ENCODE results near the gene NCKAP5. TPM values are rescaled to one million over a fixed set of nuclear protein-coding genes. Genes with fewer than 3 reads are reported as not detected.
"Not testable (repeated sequence)": the region's sequence is repeated elsewhere in the genome, so short reads cannot be mapped to it uniquely, and the experiment has no call there.

Gene NCKAP5
- total and polyA plus RNA-seq, 2 donors (not counting 1 experiment from before 2014, with no cell fraction given) = not detected

DNA sequence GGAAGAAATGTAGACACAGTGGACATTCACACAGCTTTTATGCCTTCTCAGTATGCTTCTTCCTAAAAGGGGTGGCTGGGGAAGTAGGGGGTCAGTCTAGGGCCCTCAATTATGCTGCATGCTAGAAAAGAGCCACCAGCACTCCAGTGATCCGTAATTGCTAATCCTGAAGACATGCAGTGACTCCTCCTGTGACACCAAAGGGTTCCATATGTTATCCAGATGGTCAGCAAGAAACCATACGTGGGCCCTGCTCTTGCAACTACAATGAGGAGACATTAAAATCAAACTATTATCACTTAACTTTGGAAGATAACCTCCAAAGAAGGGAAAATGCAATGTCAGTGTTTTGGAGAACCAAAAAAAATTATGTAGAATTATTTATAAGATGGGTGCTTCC is 754.8 kb downstream of the NCKAP5 start:
- CTCF ChIA-PET = no interaction called here
- H3K27me3 ChIP-seq (replicated peaks in 1 of 4; ENCODE audit: control extremely low read depth in 1 of 4, control insufficient read depth in 3 of 4, insufficient read depth in 4 of 4, low read length in 3 of 4) = no peaks in the 10 kb centered on the region
- no peak overlapping the region for H3K27ac ChIP-seq (ENCODE audit: low read length in 2 of 2)
- no peaks in the 10 kb centered on the region for H3K27me3 Mint-ChIP-seq
- intact Hi-C loops (cut with micrococcal nuclease) = no loop called here
- H3K9me3 Mint-ChIP-seq (ENCODE audit: insufficient read depth) = peaks cover 2% of the 10 kb centered on the region
- no peaks in the 10 kb centered on the region for H4K20me1 ChIP-seq (ENCODE audit: control insufficient read depth, insufficient read depth, low read length, poor library complexity, severe bottlenecking)
- no peak overlapping the region for H2AFZ ChIP-seq (ENCODE audit: insufficient read depth, low read depth, low read length, poor library complexity, severe bottlenecking)
- H3K4me1 Mint-ChIP-seq = no peaks in the 10 kb centered on the region
- no peak overlapping the region for H3K27ac Mint-ChIP-seq
- no peak overlapping the region for H3K4me3 Mint-ChIP-seq
- no peak overlapping the region for H3K4me2 ChIP-seq (replicated peaks; ENCODE audit: low read depth, low read length, poor library complexity, severe bottlenecking)
- no peak for ATAC-seq (ENCODE audit: low read depth)
- WGBS (ENCODE audit: insufficient coverage) = 88% methylated on average over 1 of the region's 2 CpGs
- TF ChIP-seq, protein P1, sequence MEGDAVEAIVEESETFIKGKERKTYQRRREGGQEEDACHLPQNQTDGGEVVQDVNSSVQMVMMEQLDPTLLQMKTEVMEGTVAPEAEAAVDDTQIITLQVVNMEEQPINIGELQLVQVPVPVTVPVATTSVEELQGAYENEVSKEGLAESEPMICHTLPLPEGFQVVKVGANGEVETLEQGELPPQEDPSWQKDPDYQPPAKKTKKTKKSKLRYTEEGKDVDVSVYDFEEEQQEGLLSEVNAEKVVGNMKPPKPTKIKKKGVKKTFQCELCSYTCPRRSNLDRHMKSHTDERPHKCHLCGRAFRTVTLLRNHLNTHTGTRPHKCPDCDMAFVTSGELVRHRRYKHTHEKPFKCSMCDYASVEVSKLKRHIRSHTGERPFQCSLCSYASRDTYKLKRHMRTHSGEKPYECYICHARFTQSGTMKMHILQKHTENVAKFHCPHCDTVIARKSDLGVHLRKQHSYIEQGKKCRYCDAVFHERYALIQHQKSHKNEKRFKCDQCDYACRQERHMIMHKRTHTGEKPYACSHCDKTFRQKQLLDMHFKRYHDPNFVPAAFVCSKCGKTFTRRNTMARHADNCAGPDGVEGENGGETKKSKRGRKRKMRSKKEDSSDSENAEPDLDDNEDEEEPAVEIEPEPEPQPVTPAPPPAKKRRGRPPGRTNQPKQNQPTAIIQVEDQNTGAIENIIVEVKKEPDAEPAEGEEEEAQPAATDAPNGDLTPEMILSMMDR (IDR thresholded peaks at IDR 0.05) = no peak
- TF ChIP-seq EZH2 (IDR thresholded peaks at IDR 0.05; ENCODE audit: borderline replicate concordance, insufficient read depth, low read depth, low read length, poor library complexity, severe bottlenecking) = no peak
- no peak overlapping the region for H3K9ac ChIP-seq (ENCODE audit: low read length)
- no peak overlapping the region for H3K4me3 ChIP-seq (ENCODE audit: control extremely low read depth in 1 of 5, extremely low read depth in 1 of 5, insufficient read depth in 1 of 5, low read depth in 2 of 5, low read length in 4 of 5)
- H3K9me3 ChIP-seq (ENCODE audit: control extremely low read depth in 1 of 3, control insufficient read depth in 2 of 3, insufficient read depth in 1 of 3, low read length in 2 of 3) = peaks cover 0 to 13% (median 0%) of the 10 kb centered on the region in 3 donors
- no peaks in the 10 kb centered on the region for H3K79me2 ChIP-seq (ENCODE audit: control insufficient read depth, insufficient read depth, low read length)
- no peak for DNase-seq
- H3K36me3 ChIP-seq (replicated peaks in 1 of 2; ENCODE audit: control extremely low read depth in 1 of 2, control insufficient read depth in 1 of 2, extremely low read depth in 1 of 2, insufficient read depth in 2 of 2, low read length in 1 of 2) = no peaks in the 10 kb centered on the region
- no peaks in the 10 kb centered on the region for H3K4me1 ChIP-seq (ENCODE audit: control insufficient read depth in 2 of 2, insufficient read depth in 2 of 2, low read length in 2 of 2)
- POLR2A ChIA-PET = no interaction called here

DNA sequence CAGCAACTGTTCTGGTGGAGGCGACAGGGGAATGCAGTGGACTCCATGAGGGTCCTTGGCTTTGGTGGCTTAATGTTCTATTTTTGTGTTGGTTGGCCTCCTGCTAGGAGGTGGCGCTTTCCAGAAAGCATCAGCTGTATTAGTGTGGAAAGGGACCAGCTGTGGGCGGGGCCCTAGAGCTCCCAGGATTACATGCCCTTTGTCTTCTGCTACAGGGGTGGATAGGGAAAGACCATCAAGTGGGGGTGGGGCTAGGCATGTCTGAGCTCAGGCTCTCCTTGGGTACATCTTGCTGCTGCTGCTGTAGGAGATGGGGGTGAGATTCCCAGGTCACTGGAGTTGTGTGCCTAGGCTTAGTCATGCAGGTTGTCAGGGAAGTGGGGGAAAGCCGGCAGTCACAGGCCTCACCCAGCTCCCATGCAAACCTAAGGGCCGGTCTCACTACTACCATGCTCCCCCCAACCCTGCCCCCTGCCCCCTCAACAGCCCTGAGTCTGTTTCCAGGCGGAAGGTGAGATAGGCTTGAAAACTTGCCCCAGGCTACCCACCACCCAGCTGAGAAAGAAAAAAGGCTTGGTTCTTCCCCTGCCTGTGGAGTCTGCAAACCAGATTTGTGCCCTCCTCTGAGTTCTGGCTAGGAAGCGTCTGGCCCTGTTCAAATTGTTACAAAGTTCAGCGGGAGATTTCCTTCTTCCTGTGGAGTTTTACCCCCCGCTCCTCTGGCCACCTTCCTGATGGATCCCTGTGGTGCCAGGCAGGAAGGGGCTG is 756.9 kb downstream of the NCKAP5 start:
- no peaks in the 10 kb centered on the region for H3K79me2 ChIP-seq (ENCODE audit: control insufficient read depth, insufficient read depth, low read length)
- no peak overlapping the region for H3K4me3 ChIP-seq (ENCODE audit: control extremely low read depth in 1 of 5, extremely low read depth in 1 of 5, insufficient read depth in 1 of 5, low read depth in 2 of 5, low read length in 4 of 5)
- WGBS (ENCODE audit: insufficient coverage) = 73% methylated on average over 7 of the region's 9 CpGs
- ATAC-seq (ENCODE audit: low read depth) (no peak), DNase-seq (no peak)
- Mint-ChIP-seq H3K4me3 (no peak overlapping the region), H3K9me3 (ENCODE audit: insufficient read depth) (peaks cover 9% of the 10 kb centered on the region), H3K27me3 (no peaks in the 10 kb centered on the region), H3K4me1 (no peaks in the 10 kb centered on the region), H3K27ac (no peak overlapping the region)
- no peaks in the 10 kb centered on the region for H4K20me1 ChIP-seq (ENCODE audit: control insufficient read depth, insufficient read depth, low read length, poor library complexity, severe bottlenecking)
- no peaks in the 10 kb centered on the region for H3K4me1 ChIP-seq (ENCODE audit: control insufficient read depth in 2 of 2, insufficient read depth in 2 of 2, low read length in 2 of 2)
- H2AFZ ChIP-seq (ENCODE audit: insufficient read depth, low read depth, low read length, poor library complexity, severe bottlenecking) = no peak overlapping the region
- TF ChIP-seq EZH2 (IDR thresholded peaks at IDR 0.05; ENCODE audit: borderline replicate concordance, insufficient read depth, low read depth, low read length, poor library complexity, severe bottlenecking) = no peak
- TF ChIP-seq, protein P1 (IDR thresholded peaks at IDR 0.05) = no peak
- CTCF ChIA-PET = no interaction called here
- no peaks in the 10 kb centered on the region for H3K36me3 ChIP-seq (replicated peaks in 1 of 2; ENCODE audit: control extremely low read depth in 1 of 2, control insufficient read depth in 1 of 2, extremely low read depth in 1 of 2, insufficient read depth in 2 of 2, low read length in 1 of 2)
- no peak overlapping the region for H3K9ac ChIP-seq (ENCODE audit: low read length)
- no peak overlapping the region for H3K27ac ChIP-seq (ENCODE audit: low read length in 2 of 2)
- POLR2A ChIA-PET = no interaction called here
- H3K27me3 ChIP-seq (replicated peaks in 1 of 4; ENCODE audit: control extremely low read depth in 1 of 4, control insufficient read depth in 3 of 4, insufficient read depth in 4 of 4, low read length in 3 of 4) = no peaks in the 10 kb centered on the region
- peaks cover 0 to 10% (median 0%) of the 10 kb centered on the region in 3 donors for H3K9me3 ChIP-seq (ENCODE audit: control extremely low read depth in 1 of 3, control insufficient read depth in 2 of 3, insufficient read depth in 1 of 3, low read length in 2 of 3)
- intact Hi-C loops (cut with micrococcal nuclease) = no loop called here
- H3K4me2 ChIP-seq (replicated peaks; ENCODE audit: low read depth, low read length, poor library complexity, severe bottlenecking) = no peak overlapping the region

DNA sequence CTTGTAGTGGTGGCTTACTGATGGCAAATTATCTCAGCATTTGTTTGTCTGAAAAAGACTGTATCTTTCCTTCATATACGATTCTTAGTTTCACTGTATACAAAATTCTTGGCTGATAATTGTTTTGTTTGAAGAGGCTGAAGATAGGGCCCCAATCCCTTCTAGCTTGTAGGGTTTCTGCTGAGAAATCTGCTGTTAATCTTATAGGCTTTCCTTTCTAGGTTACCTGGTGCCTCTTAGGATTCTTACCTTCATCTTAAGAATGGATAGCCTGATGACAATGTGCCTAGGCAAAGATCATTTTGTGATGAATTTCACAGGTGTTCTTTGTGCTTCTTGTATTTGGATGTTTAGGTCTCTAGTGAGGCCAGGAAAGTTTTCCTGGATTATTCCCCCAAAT is 758.3 kb downstream of the NCKAP5 start:
- no CpG with 5 or more reads among the region's 1 CpG for WGBS (ENCODE audit: insufficient coverage)
- H3K4me3 ChIP-seq (ENCODE audit: control extremely low read depth in 1 of 5, extremely low read depth in 1 of 5, insufficient read depth in 1 of 5, low read depth in 2 of 5, low read length in 4 of 5); H3K4me1 ChIP-seq (ENCODE audit: control insufficient read depth in 2 of 2, insufficient read depth in 2 of 2, low read length in 2 of 2); DNase-seq; POLR2A ChIA-PET; H3K4me2 ChIP-seq (replicated peaks; ENCODE audit: low read depth, low read length, poor library complexity, severe bottlenecking); H3K4me3 Mint-ChIP-seq; H3K27me3 ChIP-seq (replicated peaks in 1 of 4; ENCODE audit: control extremely low read depth in 1 of 4, control insufficient read depth in 3 of 4, insufficient read depth in 4 of 4, low read length in 3 of 4); H3K27ac ChIP-seq (ENCODE audit: low read length in 2 of 2); CTCF ChIA-PET; H3K79me2 ChIP-seq (ENCODE audit: control insufficient read depth, insufficient read depth, low read length); ATAC-seq (ENCODE audit: low read depth); H3K4me1 Mint-ChIP-seq; H3K9ac ChIP-seq (ENCODE audit: low read length); H3K36me3 ChIP-seq (replicated peaks in 1 of 2; ENCODE audit: control extremely low read depth in 1 of 2, control insufficient read depth in 1 of 2, extremely low read depth in 1 of 2, insufficient read depth in 2 of 2, low read length in 1 of 2); intact Hi-C loops (cut with micrococcal nuclease); H2AFZ ChIP-seq (ENCODE audit: insufficient read depth, low read depth, low read length, poor library complexity, severe bottlenecking); H3K27ac Mint-ChIP-seq; H3K27me3 Mint-ChIP-seq; H4K20me1 ChIP-seq (ENCODE audit: control insufficient read depth, insufficient read depth, low read length, poor library complexity, severe bottlenecking): not testable (repeated sequence)
- peaks cover 13% of the 10 kb centered on the region for H3K9me3 Mint-ChIP-seq (ENCODE audit: insufficient read depth)
- peaks cover 0 to 10% (median 0%) of the 10 kb centered on the region in 3 donors for H3K9me3 ChIP-seq (ENCODE audit: control extremely low read depth in 1 of 3, control insufficient read depth in 2 of 3, insufficient read depth in 1 of 3, low read length in 2 of 3)
